GM19395 (cell line): ENCODE data around the gene ABCA5.
"Not testable (repeated sequence)": the region's sequence is repeated elsewhere in the genome, so short reads cannot be mapped to it uniquely, and the experiment has no call there.

Source experiments
- ATAC-seq: cut with Tn5 transposase; IDR thresholded peaks from one replicate; pipeline ENCODE4 v1.9.1; 2021; ENCODE audit warnings: mild to moderate bottlenecking, moderate library complexity; ENCODE audit not compliant: unreplicated experiment

The ABCA5 gene

DNA sequence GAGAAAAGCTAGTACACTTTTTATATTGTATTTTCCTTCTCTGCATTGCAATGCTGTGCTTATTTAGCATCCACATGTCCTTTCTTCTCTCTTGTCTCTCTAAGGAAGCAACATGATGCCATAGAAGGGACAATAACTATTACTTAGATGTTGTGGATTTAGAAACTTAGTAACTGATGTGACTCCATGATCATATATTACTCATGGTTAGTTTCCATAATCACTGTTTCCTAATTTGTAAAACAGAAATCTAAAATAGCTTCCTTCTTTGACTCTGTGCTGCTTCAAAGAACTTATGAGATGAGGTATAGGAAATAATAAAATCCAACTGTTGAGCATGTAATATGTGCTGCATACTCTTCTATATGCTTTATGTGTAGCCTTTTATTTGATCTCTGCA, 6.6 kb upstream of the ABCA5 start:
- no peak for ATAC-seq

DNA sequence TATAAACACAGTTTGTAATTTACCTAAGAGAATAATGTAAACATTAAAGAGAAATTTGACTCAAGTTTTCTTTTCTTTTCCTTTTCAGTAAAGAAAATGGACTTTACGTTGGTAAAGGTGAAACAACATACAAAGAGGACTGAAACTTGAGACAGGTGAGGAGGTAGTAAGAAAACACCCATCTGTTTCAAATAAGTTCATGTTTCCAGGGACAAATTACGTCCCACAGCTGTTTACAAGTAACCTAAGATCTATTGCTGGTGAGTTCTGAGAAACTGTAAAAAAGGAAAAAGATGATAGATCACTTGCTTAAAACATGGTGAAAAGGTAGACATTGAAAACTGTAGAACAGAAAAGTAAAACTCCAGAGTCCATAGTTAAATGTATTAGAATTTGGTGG, 4.8 kb upstream of the ABCA5 start:
- no peak for ATAC-seq

DNA sequence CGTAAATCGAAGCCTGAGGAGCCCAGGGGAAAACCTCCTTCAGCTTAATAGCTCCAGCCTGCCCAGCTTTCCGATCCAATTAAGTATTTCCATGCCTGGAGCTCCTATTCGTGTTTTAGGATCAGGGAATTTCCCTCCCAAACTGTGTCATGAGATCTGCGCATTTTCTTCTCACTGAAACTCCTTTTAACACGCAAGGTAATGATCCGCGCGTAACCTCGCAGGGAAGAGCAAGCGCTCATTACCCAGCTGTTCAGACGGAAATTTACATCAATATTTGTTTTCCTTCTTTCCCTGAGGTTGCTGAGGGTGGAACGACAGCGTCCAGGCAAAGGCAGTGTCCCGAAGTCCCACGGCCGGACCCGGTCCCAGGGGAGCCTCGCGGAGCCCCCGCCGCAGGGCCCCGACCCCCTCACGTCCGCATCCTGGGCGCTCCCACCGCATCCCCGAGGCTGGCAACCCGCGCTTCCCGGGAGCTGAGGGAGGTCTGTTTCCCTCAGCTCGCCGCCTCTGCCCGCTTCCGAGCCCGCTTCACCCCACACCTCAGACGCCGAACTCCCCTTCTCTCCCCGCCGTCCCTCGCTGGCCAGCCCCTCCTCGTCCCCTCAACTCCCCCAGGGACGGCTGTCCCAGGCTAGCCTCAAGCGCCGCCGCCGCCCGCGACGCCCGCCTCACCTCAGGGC, 415 bp downstream of the ABCA5 start:
- ATAC-seq, result peak; percentile 8

DNA sequence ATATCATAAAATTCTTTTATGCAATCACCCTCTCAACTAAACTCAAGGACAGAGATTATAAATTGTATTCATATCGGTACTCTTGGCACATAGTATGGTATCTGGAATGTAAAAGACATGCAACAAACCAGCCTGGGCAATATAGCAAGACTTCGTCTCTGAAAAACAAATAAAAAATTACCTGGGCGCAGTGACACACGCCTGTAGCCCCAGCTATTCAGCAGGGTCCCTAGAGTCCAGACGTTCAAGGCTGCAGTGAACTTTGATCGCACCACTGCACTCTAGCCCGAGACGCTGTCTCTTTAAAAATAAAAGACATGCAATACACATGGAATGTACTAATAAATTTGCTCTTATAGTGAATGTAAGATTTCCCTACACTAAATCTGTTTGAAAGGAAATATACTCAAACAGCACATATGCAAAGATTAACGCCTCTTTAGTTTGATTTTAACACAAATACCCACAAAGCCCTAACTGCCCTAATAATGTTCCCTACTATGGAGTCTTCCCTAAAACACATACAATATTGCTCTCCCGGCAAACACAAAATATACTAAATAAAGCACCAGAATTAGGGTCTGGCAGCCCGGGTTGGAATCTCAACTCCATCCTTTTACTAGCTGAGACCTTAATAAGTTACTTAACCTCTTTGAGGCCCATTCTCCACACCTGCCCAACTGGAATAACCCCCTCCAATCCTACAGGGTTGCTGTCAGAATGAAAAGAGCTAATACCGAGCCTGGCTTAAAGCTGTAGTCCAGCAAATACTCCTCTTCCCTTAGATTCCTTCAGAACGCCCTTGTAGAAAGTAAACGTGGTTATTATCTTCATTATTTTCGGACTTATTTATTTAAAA, 1.2 kb downstream of the ABCA5 start:
- ATAC-seq, result no peak

DNA sequence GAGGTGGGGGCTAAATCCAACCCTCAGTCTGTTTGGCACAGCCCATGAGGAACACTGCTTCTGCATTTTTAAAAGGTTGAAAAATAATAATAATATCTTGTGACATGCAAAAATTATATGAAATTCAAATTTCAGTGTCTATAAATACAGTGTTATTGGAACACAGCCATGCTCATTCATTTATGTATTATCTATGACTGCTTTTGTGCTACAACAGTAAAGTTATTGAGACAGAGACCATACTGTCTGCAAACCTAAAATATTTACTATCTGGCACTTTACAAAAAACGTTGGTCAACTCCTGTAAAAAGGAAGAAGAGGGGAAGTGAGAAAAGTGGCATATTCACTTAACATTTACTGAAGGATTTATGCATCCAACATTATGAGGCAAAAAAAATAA, 3.1 kb downstream of the ABCA5 start:
- ATAC-seq, result no peak

DNA sequence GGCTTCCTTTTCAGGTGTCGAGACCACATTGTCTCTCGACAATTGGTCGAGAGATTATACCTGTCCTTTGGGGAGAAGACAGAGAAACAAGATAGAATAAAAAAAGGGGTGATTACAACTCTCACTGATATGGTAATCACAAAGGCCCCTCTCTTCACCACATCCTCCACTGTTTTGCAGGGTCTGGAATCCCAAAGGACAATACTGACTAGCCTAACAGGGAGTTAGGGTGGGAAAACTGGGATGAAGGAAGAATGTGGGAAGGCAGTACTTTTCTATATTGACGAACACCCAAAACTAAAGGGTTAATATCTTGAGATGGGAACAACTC, 6.1 kb downstream of the ABCA5 start:
- no peak for ATAC-seq

DNA sequence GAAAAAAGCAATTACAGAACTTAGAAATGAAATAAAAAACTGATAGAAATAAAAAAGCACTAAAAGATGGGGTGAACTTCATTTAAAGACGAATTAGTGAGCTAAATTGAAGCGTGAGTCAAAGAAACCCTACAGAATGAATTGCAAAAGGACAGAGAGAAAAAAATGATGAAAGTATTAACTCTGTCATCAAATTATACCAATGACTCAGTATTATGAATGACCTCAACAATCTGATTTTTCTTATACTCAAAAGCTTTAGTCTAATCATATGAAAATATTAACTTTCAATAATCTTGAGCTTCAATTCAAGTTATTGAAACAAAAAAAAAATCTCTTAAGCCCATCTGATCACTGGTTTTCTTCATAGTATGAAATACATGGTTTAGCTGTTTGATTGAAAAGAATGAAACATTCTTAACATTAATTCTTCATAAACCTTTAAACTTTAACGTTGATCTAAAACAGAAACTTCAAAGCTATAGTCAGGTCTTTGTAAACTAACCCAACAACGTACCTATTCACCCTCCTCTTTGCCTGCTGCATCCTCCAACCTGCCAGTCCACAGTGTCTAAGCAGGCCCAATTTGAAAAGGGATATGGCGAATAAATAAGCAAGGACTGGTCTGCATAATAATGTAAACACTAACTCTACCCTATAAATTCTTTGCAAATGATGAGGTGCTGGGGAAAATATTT, 6.6 kb downstream of the ABCA5 start:
- ATAC-seq, result no peak

DNA sequence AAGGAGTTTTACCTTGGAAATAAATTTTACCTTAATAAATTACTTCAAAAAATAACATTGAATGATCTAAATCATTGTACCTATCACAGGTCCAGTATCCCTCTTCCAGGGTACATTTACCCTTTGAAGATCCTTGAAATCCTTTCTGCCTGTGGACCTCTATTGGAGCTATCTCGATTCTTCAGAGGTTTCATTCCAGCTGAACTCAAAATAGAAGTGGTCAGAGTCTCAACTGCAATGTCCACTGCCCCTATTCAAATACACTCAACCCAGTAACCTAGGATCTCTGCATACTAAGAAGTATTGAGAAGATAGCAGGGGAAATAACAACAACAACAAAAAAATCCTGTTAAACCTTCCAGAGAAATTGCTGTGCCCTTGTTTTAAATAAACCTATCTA, 9.3 kb downstream of the ABCA5 start:
- no peak for ATAC-seq

DNA sequence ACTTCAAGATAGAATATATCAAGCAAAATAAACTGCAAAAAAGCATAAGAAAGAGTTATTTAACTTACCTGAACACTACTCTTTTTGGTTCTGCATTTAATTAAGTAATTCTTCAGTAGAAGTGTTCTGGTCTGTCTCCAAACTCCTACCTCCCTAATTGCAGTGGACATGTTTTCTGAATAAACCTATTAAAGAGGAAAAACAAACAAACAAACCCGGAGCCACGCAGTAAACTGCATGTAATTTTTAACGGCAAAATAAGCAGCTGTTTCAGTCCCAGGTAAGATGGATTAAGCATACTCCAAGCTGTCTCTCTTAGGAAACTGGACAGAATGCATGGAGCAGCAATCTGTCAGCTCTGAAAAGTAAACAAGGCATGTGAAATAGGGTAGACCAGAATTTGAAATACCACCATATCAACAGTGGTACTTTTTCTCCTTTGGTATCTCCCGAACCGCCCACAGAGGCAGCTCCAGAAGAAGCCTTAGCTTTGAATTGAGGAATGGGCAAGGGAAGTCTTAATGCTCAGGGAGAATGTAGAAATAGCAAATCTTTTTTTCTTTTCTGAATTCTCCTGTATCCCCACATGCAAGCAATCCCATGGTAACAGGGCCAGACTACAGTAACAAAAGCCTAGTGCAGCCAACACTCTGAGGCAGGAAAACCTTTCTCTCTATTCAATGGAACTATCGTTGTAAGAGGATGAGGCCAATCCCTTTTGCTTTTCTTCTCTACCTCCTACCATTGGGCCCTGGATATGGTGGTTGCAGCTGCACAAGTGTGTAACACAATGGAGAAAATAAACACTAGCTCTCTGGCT, 12.5 kb downstream of the ABCA5 start:
- ATAC-seq, result no peak

DNA sequence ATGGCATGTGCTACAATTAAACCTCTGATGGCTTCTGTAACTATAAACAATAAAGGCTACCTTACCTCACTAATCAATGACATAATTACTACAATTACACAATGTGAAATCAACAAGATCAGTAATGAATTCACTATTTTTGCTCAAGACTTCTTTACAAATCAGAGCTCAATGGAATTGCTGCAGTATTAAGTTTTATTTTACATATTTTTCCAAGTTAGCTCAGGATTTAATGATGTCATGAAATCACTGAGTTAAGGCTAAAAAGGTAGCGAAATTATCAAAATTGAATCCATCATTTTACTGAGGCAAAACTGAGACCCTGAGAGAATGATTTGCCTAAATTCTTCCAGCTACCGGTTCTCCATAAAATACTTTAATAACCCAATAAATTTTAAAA, 21.8 kb downstream of the ABCA5 start:
- no peak for ATAC-seq

DNA sequence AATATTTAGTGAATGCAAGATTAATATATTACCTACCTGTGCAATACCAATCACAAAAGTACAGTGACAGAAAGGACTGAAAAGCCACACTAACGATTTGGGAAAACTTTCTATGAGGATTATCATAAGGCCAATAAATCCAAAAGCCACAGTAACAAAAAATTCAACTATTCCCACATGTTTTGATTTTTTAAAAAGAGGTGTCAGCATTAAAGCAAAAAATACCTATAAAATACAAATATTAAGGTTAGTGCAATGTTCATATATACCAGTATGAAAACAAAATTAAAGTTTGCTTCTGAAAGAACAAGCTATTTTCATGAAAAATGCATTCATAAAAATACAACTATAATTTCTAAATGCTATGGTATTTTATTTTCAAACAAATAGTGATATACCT, 24.3 kb downstream of the ABCA5 start:
- ATAC-seq, result no peak

DNA sequence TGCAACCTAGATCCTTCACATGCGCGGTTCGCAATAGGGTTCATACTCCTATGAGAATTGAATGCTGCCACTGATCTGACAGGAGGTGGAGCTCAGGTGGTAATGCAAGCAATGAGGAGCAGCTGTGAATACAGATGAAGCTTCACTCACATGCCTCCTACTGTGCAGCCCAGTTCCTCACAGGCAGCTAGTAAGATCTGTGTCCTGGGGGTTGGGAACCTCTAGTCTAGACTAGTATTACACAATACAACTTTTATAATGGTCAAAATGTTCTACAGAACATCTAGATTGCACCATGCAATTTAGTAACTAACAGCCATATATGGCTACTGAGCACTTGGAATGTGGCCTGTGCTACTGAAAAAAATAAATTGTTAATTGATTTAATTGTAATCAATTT, 26.7 kb downstream of the ABCA5 start:
- no peak for ATAC-seq

DNA sequence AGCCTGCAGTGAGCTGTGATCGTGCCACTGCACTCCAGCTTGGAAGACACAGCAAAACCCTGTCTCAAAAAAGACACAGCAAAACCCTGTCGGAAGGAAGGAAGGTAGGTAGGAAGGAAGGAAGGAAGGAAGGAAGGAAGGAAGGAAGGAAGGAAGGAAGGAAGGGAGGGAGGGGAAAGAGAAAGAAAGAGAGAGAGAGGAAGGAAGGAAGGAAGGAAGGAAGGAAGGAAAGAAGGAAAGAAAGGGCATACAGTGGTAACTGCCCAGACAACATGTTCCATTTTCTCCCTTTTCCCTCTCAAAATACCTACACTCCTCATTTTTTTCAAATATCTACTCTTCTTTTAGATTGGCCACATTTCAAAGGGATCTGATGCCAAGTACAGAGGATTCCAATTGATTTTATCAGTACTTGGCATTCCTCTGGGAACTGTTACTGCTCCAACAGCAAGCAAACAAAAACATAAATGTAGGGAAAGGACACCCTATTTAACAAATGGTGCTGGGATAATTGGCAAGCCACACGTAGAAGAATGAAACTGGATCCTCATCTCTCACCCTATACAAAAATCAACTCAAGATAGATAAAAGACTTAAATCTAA, 28.7 kb downstream of the ABCA5 start:
- not testable (repeated sequence) for ATAC-seq

DNA sequence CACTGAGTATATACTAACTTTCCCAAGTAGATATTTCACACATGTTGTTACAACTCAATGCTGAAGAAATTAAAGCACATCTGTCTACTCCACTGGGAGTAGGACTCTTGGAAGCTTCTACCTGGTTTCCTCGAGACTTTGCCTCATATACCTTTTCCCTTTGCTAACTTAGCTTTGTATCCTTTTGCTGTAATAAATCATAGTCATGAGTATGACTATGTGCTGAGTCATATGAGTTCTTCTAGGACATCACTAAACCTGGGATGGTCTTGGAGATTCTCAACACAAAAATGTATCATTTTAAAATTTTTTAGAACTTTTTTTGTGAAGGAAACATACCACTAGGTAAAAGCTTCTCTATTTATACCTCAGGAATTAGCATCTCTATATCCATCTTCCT, 39.8 kb downstream of the ABCA5 start:
- no peak for ATAC-seq

DNA sequence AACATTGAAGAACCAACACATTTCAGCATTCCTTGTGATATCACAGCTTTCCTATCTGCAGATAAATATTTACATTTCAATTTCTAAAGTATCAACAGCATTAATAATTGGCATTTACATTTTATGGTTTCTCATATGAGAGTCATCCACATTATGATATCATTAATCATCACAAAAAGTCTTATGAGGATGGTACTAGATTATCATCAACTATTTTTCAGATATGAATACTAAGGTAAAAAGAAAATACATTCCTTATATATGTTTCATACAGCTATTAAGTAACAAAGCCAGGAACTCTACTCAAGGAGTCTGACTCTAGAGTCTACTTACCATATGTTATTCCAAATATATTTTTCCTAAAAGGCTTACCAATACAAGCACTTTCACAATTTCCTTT, 40.7 kb downstream of the ABCA5 start:
- no peak for ATAC-seq

DNA sequence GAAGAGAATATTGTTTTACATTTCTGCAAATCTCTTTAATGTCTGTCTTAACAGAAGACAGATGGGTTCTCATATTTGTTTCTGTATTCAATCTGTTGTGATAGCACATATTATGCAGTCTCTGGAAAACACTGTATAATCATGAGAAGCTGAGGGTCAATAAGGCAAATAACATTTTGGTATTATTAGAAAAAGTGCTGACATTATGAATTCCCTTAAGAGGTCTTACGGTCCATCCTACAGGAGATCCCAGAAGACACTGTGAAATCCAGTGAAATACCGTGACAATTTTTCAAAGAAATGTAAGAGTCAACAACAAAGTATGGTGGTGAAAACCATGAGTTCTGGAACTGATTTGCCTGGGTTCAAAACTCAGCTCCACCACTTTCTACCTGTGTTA, 42.3 kb downstream of the ABCA5 start:
- ATAC-seq, result no peak

DNA sequence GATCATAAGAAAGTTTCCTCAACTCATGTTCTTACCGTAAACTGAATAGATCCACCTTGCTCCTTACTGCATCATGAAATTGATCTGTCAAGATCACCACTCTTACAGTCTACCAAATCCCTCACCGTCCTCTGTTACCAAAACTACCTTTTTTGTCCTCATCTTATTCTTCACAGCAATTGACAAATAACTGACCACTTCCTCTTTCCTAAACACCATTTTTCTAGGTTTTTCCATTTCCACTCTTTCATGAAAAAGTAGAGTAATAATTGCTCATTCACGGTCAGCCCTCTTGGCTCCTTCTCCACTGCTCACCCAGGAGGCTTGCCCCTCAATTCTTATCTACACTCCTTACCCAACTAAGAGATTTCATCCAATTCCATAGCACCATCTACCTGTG, 44.9 kb downstream of the ABCA5 start:
- ATAC-seq, result no peak

DNA sequence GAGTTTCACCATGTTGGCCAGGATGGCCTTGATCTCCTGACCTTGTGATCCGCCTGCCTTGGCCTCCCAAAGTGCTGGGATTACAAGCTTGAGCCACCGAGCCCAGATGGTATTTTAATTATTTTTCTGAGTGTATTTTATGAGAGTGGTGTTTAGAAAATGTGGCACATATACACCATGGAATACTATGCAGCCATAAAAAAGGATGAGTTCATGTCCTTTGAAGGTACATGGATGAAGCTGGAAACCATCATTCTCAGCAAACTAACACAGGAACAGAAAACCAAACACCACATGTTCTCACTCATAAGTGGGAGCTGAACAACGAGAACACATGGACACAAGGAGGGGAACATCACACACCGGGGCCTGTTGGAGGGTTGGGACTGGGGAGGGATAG, 50.7 kb downstream of the ABCA5 start:
- not testable (repeated sequence) for ATAC-seq

DNA sequence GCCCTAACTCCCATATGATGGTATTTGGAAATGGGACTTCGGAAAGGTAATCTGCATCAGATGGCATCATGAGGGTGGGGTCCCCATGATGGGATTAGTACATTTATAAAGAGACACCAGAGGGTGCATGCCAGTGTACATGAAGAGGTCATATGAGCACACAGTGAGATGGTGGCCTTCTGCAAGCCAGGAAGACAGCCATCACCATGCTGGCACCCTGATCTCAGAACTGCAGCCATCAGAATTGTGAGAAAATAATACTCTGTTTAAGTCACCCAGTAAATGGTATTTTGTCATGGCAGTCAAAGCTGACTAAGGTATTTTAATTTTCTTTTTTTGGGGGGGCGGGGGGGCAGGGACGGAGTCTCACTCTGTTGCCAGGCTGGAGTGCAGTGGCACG, 51.2 kb downstream of the ABCA5 start:
- no peak for ATAC-seq

DNA sequence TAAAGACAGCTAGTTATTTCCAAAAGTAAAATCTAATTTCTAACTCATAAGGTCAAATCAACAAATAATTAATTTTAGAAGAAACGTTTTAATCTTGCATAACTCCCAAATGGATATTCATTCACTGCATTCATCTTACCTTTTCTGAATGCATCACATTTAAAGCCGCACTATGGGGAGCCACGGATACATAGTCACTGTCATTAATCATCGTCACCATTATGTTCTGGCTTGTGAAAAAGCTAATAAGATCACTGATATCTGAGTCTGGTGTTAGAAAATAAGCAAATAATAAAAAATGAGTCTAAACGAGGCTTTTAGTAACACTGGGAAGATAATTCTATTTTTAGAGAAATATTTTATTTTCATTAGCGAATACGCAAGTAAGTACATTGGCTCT, 55.9 kb downstream of the ABCA5 start:
- no peak for ATAC-seq
